GM18526 (cell line): ENCODE data around the gene DCUN1D2.

ENCODE experiments used
- POLR2A ChIP-seq: IDR thresholded peaks from 3 replicates; pipeline ENCODE4 v1.6.1; 2011; ENCODE audit not compliant: insufficient read length; ENCODE audit errors: extremely low read depth

Gene DCUN1D2

GRCh38 chr13:113448885-113449692 lies 41.4 kb downstream of the DCUN1D2 start:
- no peak for TF ChIP-seq POLR2A

GRCh38 chr13:113448545-113448884 lies 42.0 kb downstream of the DCUN1D2 start:
- no peak for TF ChIP-seq POLR2A

- TF ChIP-seq POLR2A, result no peak
These were observed 42.9 kb downstream of the DCUN1D2 start for GRCh38 chr13:113447596-113447995.

GRCh38 chr13:113446488-113446854 lies 44.0 kb downstream of the DCUN1D2 start:
- no peak for TF ChIP-seq POLR2A

- no peak for TF ChIP-seq POLR2A
These were observed 44.6 kb downstream of the DCUN1D2 start for GRCh38 chr13:113445791-113446487.

- no peak for TF ChIP-seq POLR2A
These were observed 46.5 kb downstream of the DCUN1D2 start for GRCh38 chr13:113443991-113444390.

GRCh38 chr13:113442985-113443362 lies 47.5 kb downstream of the DCUN1D2 start:
- TF ChIP-seq POLR2A, result no peak

GRCh38 chr13:113442354-113442984 lies 48.0 kb downstream of the DCUN1D2 start:
- no peak for TF ChIP-seq POLR2A

- TF ChIP-seq POLR2A, result no peak
These were observed 48.9 kb downstream of the DCUN1D2 start for GRCh38 chr13:113441661-113442060.

GRCh38 chr13:113437408-113438010 lies 53.0 kb downstream of the DCUN1D2 start:
- TF ChIP-seq POLR2A, result no peak

- TF ChIP-seq POLR2A, result no peak
These were observed 57.1 kb downstream of the DCUN1D2 start for GRCh38 chr13:113433391-113433916.

- TF ChIP-seq POLR2A, result no peak
These were observed 57.8 kb downstream of the DCUN1D2 start for GRCh38 chr13:113432506-113433270.

- TF ChIP-seq POLR2A, result no peak
These were observed 59.3 kb downstream of the DCUN1D2 start for GRCh38 chr13:113431171-113431570.

- no peak for TF ChIP-seq POLR2A
These were observed 60.0 kb downstream of the DCUN1D2 start for GRCh38 chr13:113430378-113431110.
